PFSK-1 (cell line): Measurements from ENCODE around the gene POLR3B.

ENCODE experiments used
- POLR2AphosphoS5 ChIP-seq: IDR thresholded peaks from 2 replicates; pipeline ENCODE4 v1.6.1; 2012; ENCODE audit warnings: low read depth, mild to moderate bottlenecking, control low read depth, low read length, moderate library complexity
- REST ChIP-seq, 2 experiments: IDR thresholded peaks; 2 replicates each; pipeline versions ENCODE4 v1.6.1 to v1.8.0; 2011 to 2012; ENCODE audit warnings: low read depth in 2 of 2, low read length in 2 of 2, control low read depth in 1 of 2, inconsistent platforms in 1 of 2, mild to moderate bottlenecking in 1 of 2, moderate library complexity in 1 of 2; ENCODE audit not compliant: insufficient read depth in 1 of 2
- SIN3A ChIP-seq: IDR thresholded peaks from 2 replicates; pipeline ENCODE4 v1.6.1; 2012; ENCODE audit warnings: mild to moderate bottlenecking, low read length, moderate library complexity, borderline replicate concordance; ENCODE audit not compliant: insufficient read depth

- TF ChIP-seq POLR2AphosphoS5 = no peak
- no peak for TF ChIP-seq REST (IDR thresholded peaks at IDR 0.05; ENCODE audit: insufficient read depth in 1 of 2, low read depth in 2 of 2, low read length in 2 of 2)
- TF ChIP-seq SIN3A = no peak
These were observed 135.3 kb downstream of the POLR3B start for GRCh38 chr12:106492857-106493256.
